ELF-1 (cell line): ENCODE measurements around the gene ARMH3.

ENCODE experiments used
- DNase-seq: peaks from one replicate; pipeline ENCODE4 v3.0.0-alpha.2; 2016; ENCODE audit warnings: low read depth, low spot score

The ARMH3 gene, protein sequence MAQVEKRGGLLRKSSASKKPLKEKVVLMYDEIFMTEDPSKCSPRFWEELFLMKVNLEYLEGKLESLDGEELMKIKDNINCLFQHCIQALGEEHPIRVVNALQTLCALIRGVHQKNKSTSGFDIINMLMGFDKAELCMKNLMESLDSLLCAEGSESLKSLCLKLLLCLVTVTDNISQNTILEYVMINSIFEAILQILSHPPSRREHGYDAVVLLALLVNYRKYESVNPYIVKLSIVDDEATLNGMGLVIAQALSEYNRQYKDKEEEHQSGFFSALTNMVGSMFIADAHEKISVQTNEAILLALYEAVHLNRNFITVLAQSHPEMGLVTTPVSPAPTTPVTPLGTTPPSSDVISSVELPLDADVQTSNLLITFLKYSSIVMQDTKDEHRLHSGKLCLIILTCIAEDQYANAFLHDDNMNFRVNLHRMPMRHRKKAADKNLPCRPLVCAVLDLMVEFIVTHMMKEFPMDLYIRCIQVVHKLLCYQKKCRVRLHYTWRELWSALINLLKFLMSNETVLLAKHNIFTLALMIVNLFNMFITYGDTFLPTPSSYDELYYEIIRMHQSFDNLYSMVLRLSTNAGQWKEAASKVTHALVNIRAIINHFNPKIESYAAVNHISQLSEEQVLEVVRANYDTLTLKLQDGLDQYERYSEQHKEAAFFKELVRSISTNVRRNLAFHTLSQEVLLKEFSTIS

DNA sequence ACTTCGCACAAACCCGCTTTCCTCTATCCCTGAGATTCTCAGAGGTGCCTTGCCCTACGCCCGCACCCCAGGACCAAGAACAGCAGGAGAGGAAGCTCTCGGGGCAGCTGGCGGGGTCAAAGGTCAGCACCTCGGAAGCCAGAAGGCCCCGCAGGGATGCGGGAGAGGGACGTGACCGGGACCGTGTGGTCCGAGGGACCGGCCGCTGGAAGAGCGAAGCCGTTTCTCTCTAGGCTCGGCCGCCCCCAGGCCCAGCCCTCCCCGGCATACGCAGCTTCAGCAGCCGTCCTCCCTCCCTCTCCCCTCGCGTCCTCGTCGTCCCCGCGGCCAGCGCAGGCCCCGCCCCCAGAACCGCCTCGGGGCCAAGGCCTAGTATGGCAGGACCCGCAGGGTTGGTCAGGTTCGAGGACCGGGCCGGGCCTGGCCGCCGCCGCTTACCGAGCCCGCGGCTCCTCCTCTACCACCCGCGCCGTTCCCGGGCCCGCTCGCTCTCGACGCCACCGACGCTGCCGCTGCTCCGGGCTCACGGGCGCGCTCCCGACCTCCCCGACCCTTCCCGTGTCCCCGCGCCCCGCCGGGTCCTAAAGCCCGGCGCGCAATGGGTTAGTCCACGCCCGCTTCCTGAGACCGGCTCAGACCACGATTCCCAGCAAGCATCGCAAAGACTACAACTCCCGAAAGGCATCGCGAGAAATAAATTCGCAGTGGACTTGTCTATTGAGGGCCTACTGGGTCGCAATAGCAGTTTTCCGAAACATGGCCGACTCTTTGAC, at the start of gene ARMH3:
ARMH3 (minus strand) TSS at position 527 of the 773 bp plus-strand sequence. CDS start 16,059 bp downstream, outside the sequence.
- DNase-seq: peak; percentile 96

DNA sequence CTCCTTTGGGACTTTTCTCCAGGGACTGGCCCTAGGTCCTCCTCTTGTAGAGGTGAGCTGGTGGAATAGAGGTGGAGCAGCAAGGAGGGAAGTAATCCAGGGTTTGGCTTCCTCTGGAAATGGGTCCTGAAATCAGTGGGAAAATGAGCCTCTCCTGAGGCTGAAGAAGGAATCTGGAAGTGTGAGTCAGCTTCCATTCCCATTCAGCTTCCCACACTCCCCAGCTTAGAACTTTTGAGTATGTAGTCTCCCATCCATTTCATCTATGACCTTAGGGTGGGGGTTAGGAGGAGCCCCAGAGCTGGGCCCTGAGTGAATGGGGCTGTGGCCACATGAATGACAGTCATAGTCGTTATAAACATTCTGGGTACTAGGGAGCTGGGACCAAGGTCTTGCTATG, 46.4 kb upstream of the ARMH3 start:
- no peak for DNase-seq

DNA sequence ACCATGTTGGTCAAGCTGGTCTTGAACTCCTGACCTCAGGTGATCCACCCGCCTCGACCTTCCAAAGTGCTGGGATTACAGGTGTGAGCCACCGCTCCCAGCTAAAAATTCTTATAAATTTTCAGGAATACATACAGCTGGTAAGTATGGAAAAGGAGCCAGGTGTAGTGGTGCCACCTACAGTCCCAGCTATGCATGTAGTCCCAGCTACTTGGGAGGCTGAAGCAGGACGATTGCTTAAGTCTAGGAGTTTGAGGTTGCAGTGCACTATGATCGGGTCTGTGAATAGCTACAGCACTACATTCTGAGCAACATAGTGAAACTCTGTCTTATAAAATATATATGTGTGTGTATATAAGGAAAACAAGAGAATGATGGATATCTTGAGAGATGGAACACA, 45.2 kb upstream of the ARMH3 start:
- no peak for DNase-seq

GRCh38 chr10:102096449-102096848, 40.5 kb upstream of the ARMH3 start:
- DNase-seq: no peak

DNA sequence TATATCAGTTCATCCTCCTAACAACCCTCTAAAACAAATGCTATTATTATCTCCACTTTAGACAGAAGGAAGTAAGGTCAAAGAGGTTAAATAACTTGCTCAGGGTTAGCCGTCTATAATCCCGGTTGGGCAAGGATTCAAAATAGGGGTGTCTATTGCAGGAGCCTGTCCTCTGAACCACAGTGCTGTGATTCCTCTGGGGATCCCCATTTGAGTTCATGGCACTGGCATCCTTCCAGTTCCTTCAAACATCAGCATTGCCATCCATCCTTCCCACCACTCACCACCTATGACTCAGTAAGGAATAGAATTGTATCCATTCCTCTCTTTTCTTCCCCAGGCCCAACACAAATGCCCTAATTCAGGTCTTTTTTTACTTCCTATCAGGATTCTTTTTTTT, 34.8 kb upstream of the ARMH3 start:
- DNase-seq: no peak

- DNase-seq: peak; percentile 20
These were observed 30.2 kb upstream of the ARMH3 start for GRCh38 chr10:102086196-102086595.

- DNase-seq: no peak
These were observed 29.4 kb upstream of the ARMH3 start for GRCh38 chr10:102085336-102085735.

- DNase-seq: no peak
These were observed 27.6 kb upstream of the ARMH3 start for GRCh38 chr10:102083541-102083940.

DNA sequence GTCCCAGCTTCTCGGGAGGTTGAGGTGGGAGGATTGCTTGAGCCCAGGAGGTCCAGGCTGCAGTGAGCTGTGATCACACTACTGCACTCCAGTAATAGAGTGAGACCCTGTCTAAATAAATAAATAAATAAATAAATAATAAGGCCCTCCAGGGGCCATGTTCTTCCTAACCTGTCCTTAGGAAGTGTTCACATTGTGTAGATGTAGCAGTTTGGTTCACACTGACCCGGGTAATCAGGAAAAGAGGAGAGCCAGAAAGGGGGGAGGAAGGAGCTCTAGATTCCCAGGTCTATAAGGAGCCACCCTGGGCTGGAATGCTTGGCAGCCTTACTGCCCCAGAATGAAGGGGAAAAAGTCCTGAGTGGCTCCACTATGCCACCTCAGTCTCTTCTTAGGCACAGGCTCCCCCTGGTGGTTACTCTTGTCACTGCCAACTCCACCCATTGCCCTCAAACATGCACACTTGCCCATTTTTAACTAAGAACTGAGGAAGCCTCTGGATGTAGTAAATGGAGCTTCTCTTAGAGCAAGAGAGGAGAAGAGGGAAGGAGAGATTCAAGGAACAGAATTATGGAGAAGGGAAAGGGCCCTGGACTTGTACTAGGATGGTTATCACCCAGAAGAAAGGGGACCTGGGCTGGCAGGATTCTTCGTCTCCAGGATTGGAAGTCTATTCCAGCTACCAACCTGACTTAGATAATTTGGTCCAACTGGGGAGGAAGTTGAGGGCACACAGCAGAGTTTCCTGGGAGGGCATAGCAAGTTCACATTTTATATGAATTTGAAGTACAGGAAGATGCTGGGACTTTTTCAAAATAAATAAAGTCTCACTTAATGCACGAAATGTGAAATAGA, 16.9 kb upstream of the ARMH3 start:
- peak; percentile 84 for DNase-seq

- no peak for DNase-seq
These were observed 13.1 kb upstream of the ARMH3 start for GRCh38 chr10:102069071-102069470.

- no peak for DNase-seq
These were observed 12.2 kb upstream of the ARMH3 start for GRCh38 chr10:102068216-102068615.

DNA sequence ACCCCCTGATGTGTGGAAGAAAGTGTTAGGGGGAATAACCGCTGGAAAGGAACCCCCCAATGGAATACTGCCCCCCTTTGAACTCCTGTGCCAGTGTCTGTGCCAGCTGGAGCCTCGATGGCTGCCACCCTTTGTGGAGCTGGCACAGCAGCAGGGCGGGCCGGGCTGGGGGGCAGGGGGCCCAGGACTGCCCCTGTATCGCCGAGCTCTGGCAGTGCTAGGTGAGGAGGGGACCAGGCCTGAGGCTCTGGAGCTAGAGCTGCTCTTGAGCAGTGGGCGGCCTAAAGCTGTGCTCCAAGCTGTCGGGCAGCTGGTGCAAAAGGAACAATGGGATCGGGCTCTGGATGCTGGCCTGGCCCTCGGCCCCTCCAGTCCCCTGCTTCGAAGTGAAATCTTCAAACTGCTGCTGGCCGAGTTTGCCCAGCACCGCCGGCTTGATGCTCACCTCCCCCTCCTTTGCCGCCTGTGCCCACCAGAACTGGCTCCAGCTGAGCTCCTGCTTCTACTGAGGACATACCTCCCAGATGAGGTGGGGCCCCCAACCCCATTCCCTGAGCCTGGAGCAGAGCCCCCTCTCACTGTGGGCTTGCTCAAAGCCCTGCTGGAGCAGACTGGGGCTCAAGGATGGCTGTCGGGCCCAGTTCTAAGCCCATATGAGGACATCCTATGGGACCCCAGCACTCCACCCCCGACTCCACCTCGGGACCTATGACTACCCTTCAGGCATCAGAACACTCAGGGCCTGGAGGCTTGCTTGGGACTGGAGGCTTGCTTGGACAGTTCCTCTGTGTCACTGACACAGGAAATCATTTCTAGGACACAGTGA, 11.3 kb upstream of the ARMH3 start:
- no peak for DNase-seq

- DNase-seq: peak; percentile 11
These were observed 10.6 kb upstream of the ARMH3 start for GRCh38 chr10:102066399-102067088.

- peak; percentile 55 for DNase-seq
These were observed 9.8 kb upstream of the ARMH3 start for GRCh38 chr10:102065561-102066398.

DNA sequence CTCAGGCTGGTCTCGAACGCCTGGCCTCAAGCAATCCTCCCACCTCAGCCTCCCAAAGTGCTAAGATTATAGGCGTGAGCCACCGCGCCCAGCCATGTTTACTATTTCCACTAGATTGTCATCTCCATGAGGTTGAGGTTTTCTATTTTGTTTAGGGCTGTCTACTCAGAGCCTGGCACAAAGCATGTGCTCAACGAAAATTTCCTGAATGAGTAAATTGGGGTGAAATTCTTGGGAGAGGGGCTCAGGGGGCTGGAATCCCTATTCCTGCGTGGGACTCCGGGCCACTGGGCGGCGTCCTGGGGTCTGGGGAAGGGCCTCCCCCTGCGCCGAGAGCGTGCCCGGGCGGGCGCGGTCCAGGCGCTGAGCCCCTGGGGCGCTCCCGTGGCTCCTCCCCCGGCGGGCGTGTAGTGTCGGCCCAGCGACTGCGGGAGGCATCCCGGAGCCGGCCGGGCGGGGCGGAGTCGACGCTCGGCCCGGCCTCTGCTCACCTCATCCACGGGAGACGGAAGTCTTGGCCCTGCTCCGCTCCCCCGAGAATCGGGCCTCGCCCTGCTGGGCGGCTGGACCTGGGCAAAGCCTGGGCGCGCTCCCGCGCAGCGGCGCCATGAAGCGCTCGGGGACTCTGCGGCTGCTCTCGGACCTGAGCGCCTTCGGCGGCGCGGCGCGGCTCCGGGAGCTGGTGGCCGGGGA, 9.0 kb upstream of the ARMH3 start, which contains the start of gene HPS6:
HPS6 (plus strand) TSS at position 482 of the 693 bp plus-strand sequence; CDS start at position 608, 126 bp downstream.
- DNase-seq: peak; percentile 90

DNA sequence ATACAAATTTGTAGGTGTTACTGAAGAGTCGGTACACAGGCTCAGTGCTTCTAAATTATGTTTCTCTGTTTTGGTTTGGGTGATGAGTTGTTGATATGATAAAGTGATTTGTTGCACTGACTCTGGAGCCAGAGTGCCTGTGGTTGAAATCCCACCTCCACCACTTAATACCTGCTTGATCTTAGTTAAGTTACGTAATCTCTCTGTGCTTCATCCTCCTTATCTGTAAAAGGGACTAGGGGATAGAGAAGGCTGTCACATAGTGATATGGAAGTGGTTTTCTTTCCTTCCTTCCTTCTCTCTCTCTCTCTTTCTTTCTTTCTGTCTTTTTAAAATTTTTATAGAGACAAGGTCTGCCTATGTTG, 8.5 kb upstream of the ARMH3 start:
- no peak for DNase-seq

DNA sequence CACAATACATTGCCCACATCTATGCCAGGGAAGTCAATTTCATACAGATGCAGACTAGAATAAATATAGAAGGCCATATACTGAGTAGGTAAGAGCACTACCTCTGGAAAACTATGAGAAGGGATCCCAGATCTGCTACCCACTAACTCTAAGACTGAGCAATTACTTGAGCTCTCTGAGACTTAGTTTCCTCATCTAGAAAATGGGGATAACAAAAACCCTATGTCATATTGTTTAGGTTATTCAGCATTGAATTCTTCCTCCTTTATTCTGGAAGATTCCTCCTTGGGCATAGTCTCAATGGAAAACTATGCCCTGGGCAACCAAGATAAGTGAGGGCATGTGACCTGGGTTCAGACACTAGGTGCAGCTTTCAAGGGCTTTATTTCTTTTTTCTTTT, 4.0 kb upstream of the ARMH3 start:
- DNase-seq: no peak
